Fibroblast of skin of left quadriceps (primary cell): ENCODE data around the gene NHLRC2.

Experiments
- DNase-seq, 2 experiments: peaks; one replicate each; pipeline ENCODE4 v3.0.0-alpha.2; 2013; ENCODE audit warnings: low read depth in 2 of 2

NHLRC2 gene

GRCh38 chr10:113865901-113866300, 11.4 kb downstream of the NHLRC2 start:
- no peak for DNase-seq

- no peak for DNase-seq
Measured at GRCh38 chr10:113866551-113867394, 12.3 kb downstream of the NHLRC2 start.

- DNase-seq: no peak
Measured at GRCh38 chr10:113867904-113868303, 13.4 kb downstream of the NHLRC2 start.

GRCh38 chr10:113869789-113870188, 15.3 kb downstream of the NHLRC2 start:
- DNase-seq: no peak

GRCh38 chr10:113872139-113873030, 17.9 kb downstream of the NHLRC2 start:
- DNase-seq: no peak

- DNase-seq: no peak
Measured at GRCh38 chr10:113875212-113875611, 20.8 kb downstream of the NHLRC2 start.

GRCh38 chr10:113876461-113876860, 22.0 kb downstream of the NHLRC2 start:
- no peak for DNase-seq

GRCh38 chr10:113879691-113880090, 25.2 kb downstream of the NHLRC2 start:
- no peak for DNase-seq

- peak in 1 of 2 experiments; percentile 13 for DNase-seq
Measured at GRCh38 chr10:113880236-113880635, 25.8 kb downstream of the NHLRC2 start.

GRCh38 chr10:113882240-113882639, 27.8 kb downstream of the NHLRC2 start:
- no peak for DNase-seq

- DNase-seq: no peak
Measured at GRCh38 chr10:113889911-113890310, 35.5 kb downstream of the NHLRC2 start.

- DNase-seq: no peak
Measured at GRCh38 chr10:113890769-113891168, 36.3 kb downstream of the NHLRC2 start.

- DNase-seq: no peak
Measured at GRCh38 chr10:113891476-113891875, 37.0 kb downstream of the NHLRC2 start.

- no peak for DNase-seq
Measured at GRCh38 chr10:113893570-113893969, 39.1 kb downstream of the NHLRC2 start.

GRCh38 chr10:113894581-113894980, 40.1 kb downstream of the NHLRC2 start:
- no peak for DNase-seq

- DNase-seq: peak; percentile 13 to 23
Measured at GRCh38 chr10:113895018-113895417, 40.6 kb downstream of the NHLRC2 start.

GRCh38 chr10:113897693-113898618, 43.5 kb downstream of the NHLRC2 start:
- no peak for DNase-seq

GRCh38 chr10:113899952-113900598, 45.6 kb downstream of the NHLRC2 start:
- no peak for DNase-seq

GRCh38 chr10:113905756-113906155, 51.3 kb downstream of the NHLRC2 start:
- no peak for DNase-seq

- peak; percentile 38 to 41 for DNase-seq
Measured at GRCh38 chr10:113907166-113907565, 52.7 kb downstream of the NHLRC2 start.

- no peak for DNase-seq
Measured at GRCh38 chr10:113908236-113908635, 53.8 kb downstream of the NHLRC2 start.
